Muscle of arm (tissue), 12 donors: Measurements from ENCODE around the gene MRPL54. TPM values are rescaled to one million over a fixed set of nuclear protein-coding genes. Genes with fewer than 3 reads are reported as not detected.
"Not testable (repeated sequence)": the region's sequence is repeated elsewhere in the genome, so short reads cannot be mapped to it uniquely, and the experiment has no call there.

Experiments used
- DNase-seq: peaks from one replicate; pipeline ENCODE4 v3.0.0-alpha.2; 2013
- polyA plus RNA-seq, 12 donors: library from polyadenylated mRNA; unstranded; fragments of 120-200 nt; gene quantifications; one replicate each; pipeline ENCODE4 v1.2.1, GENCODE V29; 2013; ENCODE audit not compliant: insufficient read length in 12 of 12

MRPL54 gene
- polyA plus RNA-seq, 12 donors = 17.1 to 26.3 (median 23.1) TPM; not detected in 1

GRCh38 chr19:3807574-3808354, 45.3 kb downstream of the MRPL54 start:
- no peak for DNase-seq

- no peak for DNase-seq
Observed at GRCh38 chr19:3808420-3809143, 46.1 kb downstream of the MRPL54 start.

- no peak for DNase-seq
Observed at GRCh38 chr19:3809881-3810707, 47.6 kb downstream of the MRPL54 start.

GRCh38 chr19:3810708-3811355, 48.4 kb downstream of the MRPL54 start:
- no peak for DNase-seq

GRCh38 chr19:3813473-3814392, 51.3 kb downstream of the MRPL54 start:
- no peak for DNase-seq

- no peak for DNase-seq
Observed at GRCh38 chr19:3814648-3815047, 52.2 kb downstream of the MRPL54 start.

- DNase-seq = not testable (repeated sequence)
Observed at GRCh38 chr19:3816148-3816547, 53.7 kb downstream of the MRPL54 start.

GRCh38 chr19:3816566-3817218, 54.2 kb downstream of the MRPL54 start:
- DNase-seq = no peak

Other genes starting within 250 kb of the MRPL54 start
- 1 to 10 TPM in 10 of 12 donors, not detected in 2; 1.5 to 3.6 (median 3.0) TPM for gene TEKTIP1, start 223.5 kb upstream of the MRPL54 start, polyA plus RNA-seq
- gene MFSD12, start 205.1 kb upstream of the MRPL54 start, polyA plus RNA-seq = 10 to 100 TPM in 11 of 12 donors, not detected in 1; 19.3 to 48.1 (median 24.1) TPM
- 10 to 100 TPM in 11 of 12 donors, not detected in 1; 21.8 to 78.3 (median 32.1) TPM for gene HMG20B, start 189.7 kb upstream of the MRPL54 start, polyA plus RNA-seq
- gene GIPC3, start 177.2 kb upstream of the MRPL54 start, polyA plus RNA-seq = 1 to 10 TPM in 10 of 12 donors, not detected in 2; 1.1 to 3.2 (median 1.5) TPM
- 1 to 10 TPM in 9 of 12 donors, under 1 TPM in 1, not detected in 2; 0.96 to 2.9 (median 1.8) TPM for gene TBXA2R, start 155.8 kb upstream of the MRPL54 start, polyA plus RNA-seq
- 10 to 100 TPM in 11 of 12 donors, not detected in 1; 13.8 to 32.4 (median 16.3) TPM for gene CACTIN, start 135.9 kb upstream of the MRPL54 start, polyA plus RNA-seq
- 10 to 100 TPM in 11 of 12 donors, not detected in 1; 16.0 to 30.4 (median 19.9) TPM for gene PIP5K1C, start 62.2 kb upstream of the MRPL54 start, polyA plus RNA-seq
- gene TJP3, start 54.3 kb upstream of the MRPL54 start, polyA plus RNA-seq = 10 to 100 TPM in 1 of 12 donors, 1 to 10 TPM in 1, under 1 TPM in 8, not detected in 2; 0.18 to 15.1 (median 0.61) TPM
- gene APBA3, start 990 bp upstream of the MRPL54 start, polyA plus RNA-seq = 10 to 100 TPM in 7 of 12 donors, 1 to 10 TPM in 4, not detected in 1; 9.1 to 35.4 (median 12.2) TPM
- gene RAX2, start 9.5 kb downstream of the MRPL54 start, polyA plus RNA-seq = not detected
- 1 to 10 TPM in 4 of 12 donors, under 1 TPM in 6, not detected in 2; 0.51 to 3.6 (median 0.78) TPM for gene MATK, start 23.7 kb downstream of the MRPL54 start, polyA plus RNA-seq
- under 1 TPM in 7 of 12 donors, not detected in 5; 0.05 to 0.94 (median 0.24) TPM for gene ZFR2, start 106.4 kb downstream of the MRPL54 start, polyA plus RNA-seq
- 10 to 100 TPM in 1 of 12 donors, 1 to 10 TPM in 4, under 1 TPM in 6, not detected in 1; 0.13 to 27.3 (median 0.93) TPM for gene ATCAY, start 118.0 kb downstream of the MRPL54 start, polyA plus RNA-seq
- 100 to 1,000 TPM in 10 of 12 donors, 10 to 100 TPM in 1, not detected in 1; 89.1 to 304 (median 222) TPM for gene NMRK2, start 170.4 kb downstream of the MRPL54 start, polyA plus RNA-seq
- gene DAPK3, start 208.4 kb downstream of the MRPL54 start, polyA plus RNA-seq = 100 to 1,000 TPM in 1 of 12 donors, 10 to 100 TPM in 10, not detected in 1; 42.7 to 101 (median 66.3) TPM
- gene EEF2, start 222.8 kb downstream of the MRPL54 start, polyA plus RNA-seq = 1,000 to 10,000 TPM in 11 of 12 donors, 100 to 1,000 TPM in 1; 901 to 3,153 (median 2,321) TPM
- 10 to 100 TPM in 11 of 12 donors, not detected in 1; 15.3 to 36.1 (median 21.7) TPM for gene PIAS4, start 245.1 kb downstream of the MRPL54 start, polyA plus RNA-seq